ENCODE data around the gene HLA-DRB5. TPM values are rescaled to one million over a fixed set of nuclear protein-coding genes. Genes with fewer than 3 reads are reported as not detected.

HLA-DRB5 gene
- total RNA-seq, 1 experiment from 2014 or later, result not detected

GRCh38 chr6:32570363-32570905 lies 40.3 kb upstream of the HLA-DRB5 start:
- H3K27ac Mint-ChIP-seq (ENCODE audit: low read depth, unreplicated experiment), result no peak overlapping the region
- H3K4me1 Mint-ChIP-seq (ENCODE audit: insufficient read depth, unreplicated experiment), result no peaks in the 10 kb centered on the region
- H3K27me3 Mint-ChIP-seq (ENCODE audit: insufficient read depth, unreplicated experiment), result peaks cover 30% of the 10 kb centered on the region
- CTCF ChIA-PET, result no interaction called here
- intact Hi-C loops (cut with micrococcal nuclease), result no loop called here
- no peak for DNase-seq (ENCODE audit: unreplicated experiment)
- H3K36me3 Mint-ChIP-seq (ENCODE audit: insufficient read depth, unreplicated experiment), result no peaks in the 10 kb centered on the region
- BruUV-seq (replicated peaks), result no TSS peak
- TF ChIP-seq CTCF (IDR thresholded peaks at IDR 0.05; ENCODE audit: unreplicated experiment), result no peak
- POLR2A ChIA-PET, result no interaction called here
- H3K4me3 Mint-ChIP-seq (ENCODE audit: unreplicated experiment), result no peak overlapping the region
- no peaks in the 10 kb centered on the region for H3K9me3 Mint-ChIP-seq (ENCODE audit: unreplicated experiment)

GRCh38 chr6:32568561-32568960 lies 38.5 kb upstream of the HLA-DRB5 start:
- no TSS peak for BruUV-seq (replicated peaks)
- CTCF ChIA-PET, result no interaction called here
- TF ChIP-seq CTCF (IDR thresholded peaks at IDR 0.05; ENCODE audit: unreplicated experiment), result no peak

GRCh38 chr6:32566957-32567356 lies 36.9 kb upstream of the HLA-DRB5 start:
- Mint-ChIP-seq H3K27me3 (ENCODE audit: insufficient read depth, unreplicated experiment) (peaks cover 19% of the 10 kb centered on the region), H3K4me3 (ENCODE audit: unreplicated experiment) (no peak overlapping the region), H3K36me3 (ENCODE audit: insufficient read depth, unreplicated experiment) (no peaks in the 10 kb centered on the region), H3K9me3 (ENCODE audit: unreplicated experiment) (no peaks in the 10 kb centered on the region), H3K27ac (ENCODE audit: low read depth, unreplicated experiment) (no peak overlapping the region), H3K4me1 (ENCODE audit: insufficient read depth, unreplicated experiment) (no peaks in the 10 kb centered on the region)
- intact Hi-C loops (cut with micrococcal nuclease), result no loop called here
- no peak for TF ChIP-seq CTCF (IDR thresholded peaks at IDR 0.05; ENCODE audit: unreplicated experiment)
- BruUV-seq (replicated peaks), result no TSS peak
- ChIA-PET POLR2A (no interaction called here), CTCF (no interaction called here)
- no peak for DNase-seq (ENCODE audit: unreplicated experiment)

More at GRCh38 chr6:32568561-32568960, 38.5 kb upstream of the HLA-DRB5 start:
- no peaks in the 10 kb centered on the region for H3K9me3 Mint-ChIP-seq (ENCODE audit: unreplicated experiment)
- no peak for DNase-seq (ENCODE audit: unreplicated experiment)
- no peaks in the 10 kb centered on the region for H3K36me3 Mint-ChIP-seq (ENCODE audit: insufficient read depth, unreplicated experiment)
- no peaks in the 10 kb centered on the region for H3K4me1 Mint-ChIP-seq (ENCODE audit: insufficient read depth, unreplicated experiment)
- intact Hi-C loops (cut with micrococcal nuclease), result no loop called here
- H3K4me3 Mint-ChIP-seq (ENCODE audit: unreplicated experiment), result no peak overlapping the region
- peaks cover 19% of the 10 kb centered on the region for H3K27me3 Mint-ChIP-seq (ENCODE audit: insufficient read depth, unreplicated experiment)
- no peak overlapping the region for H3K27ac Mint-ChIP-seq (ENCODE audit: low read depth, unreplicated experiment)
- POLR2A ChIA-PET, result no interaction called here

GRCh38 chr6:32565511-32565910 lies 35.4 kb upstream of the HLA-DRB5 start:
- BruUV-seq (replicated peaks), result no TSS peak
- peaks cover 10% of the 10 kb centered on the region for H3K27me3 Mint-ChIP-seq (ENCODE audit: insufficient read depth, unreplicated experiment)
- TF ChIP-seq CTCF (IDR thresholded peaks at IDR 0.05; ENCODE audit: unreplicated experiment), result no peak
- POLR2A ChIA-PET, result no interaction called here
- DNase-seq (ENCODE audit: unreplicated experiment), result no peak
- no peak overlapping the region for H3K4me3 Mint-ChIP-seq (ENCODE audit: unreplicated experiment)
- intact Hi-C loops (cut with micrococcal nuclease), result no loop called here
- no peak overlapping the region for H3K27ac Mint-ChIP-seq (ENCODE audit: low read depth, unreplicated experiment)
- H3K36me3 Mint-ChIP-seq (ENCODE audit: insufficient read depth, unreplicated experiment), result no peaks in the 10 kb centered on the region
- no peaks in the 10 kb centered on the region for H3K4me1 Mint-ChIP-seq (ENCODE audit: insufficient read depth, unreplicated experiment)
- CTCF ChIA-PET, result no interaction called here
- no peaks in the 10 kb centered on the region for H3K9me3 Mint-ChIP-seq (ENCODE audit: unreplicated experiment)
